HepG2 (cell line): ENCODE data around the gene G6PC3.

Source experiments
- JUNB ChIP-seq: sonication (generic); formaldehyde crosslinking; IDR thresholded peaks from 2 replicates; pipeline ENCODE4 v1.8.0; 2022; ENCODE audit warnings: missing genetic modification reagents, mild to moderate bottlenecking, borderline replicate concordance
- NBN ChIP-seq: fragments of 450-650 bp; conservative IDR thresholded peaks from 2 replicates; pipeline ENCODE4 v1.6.1; 2017
- RAD21 ChIP-seq: fragments of 450-650 bp; formaldehyde crosslinking; IDR thresholded peaks from 2 replicates; pipeline ENCODE4 v1.5.0; 2020; ENCODE audit warnings: mild to moderate bottlenecking
- ZBTB7A ChIP-seq: sonication (generic); formaldehyde crosslinking; IDR thresholded peaks from 2 replicates; pipeline ENCODE4 v1.8.0; 2022; ENCODE audit warnings: mild to moderate bottlenecking, missing genetic modification reagents
- TF ChIP-seq, protein P1 (sequence below): sonication (generic); formaldehyde crosslinking; IDR thresholded peaks from 2 replicates; pipeline ENCODE4 v1.4.0; 2020; ENCODE audit warnings: missing genetic modification reagents

DNA sequence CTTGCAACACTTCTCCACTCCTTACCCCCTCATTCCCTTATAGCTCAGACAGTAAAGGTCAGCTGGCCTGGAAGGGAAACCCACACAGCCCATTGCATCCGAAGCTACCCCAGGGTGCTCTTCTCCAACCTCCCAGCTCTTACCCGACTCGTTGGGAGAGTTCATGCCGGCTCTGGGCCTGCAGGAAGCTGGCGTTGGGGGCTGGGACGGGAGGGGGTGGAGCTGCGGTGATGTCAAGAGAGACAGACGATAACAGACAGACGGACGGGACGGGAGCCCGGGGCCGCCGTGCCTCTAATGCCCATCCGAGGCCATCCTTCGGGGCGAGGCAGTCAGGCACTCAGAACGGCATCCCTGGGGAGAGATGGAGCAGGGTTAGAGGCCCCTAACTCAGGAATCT lies 46.8 kb downstream of the G6PC3 start:
- TF ChIP-seq JUNB (CRISPR knock-in tag) (no peak), RAD21 (no peak), NBN (no peak), ZBTB7A (no peak)
- TF ChIP-seq, protein P1, sequence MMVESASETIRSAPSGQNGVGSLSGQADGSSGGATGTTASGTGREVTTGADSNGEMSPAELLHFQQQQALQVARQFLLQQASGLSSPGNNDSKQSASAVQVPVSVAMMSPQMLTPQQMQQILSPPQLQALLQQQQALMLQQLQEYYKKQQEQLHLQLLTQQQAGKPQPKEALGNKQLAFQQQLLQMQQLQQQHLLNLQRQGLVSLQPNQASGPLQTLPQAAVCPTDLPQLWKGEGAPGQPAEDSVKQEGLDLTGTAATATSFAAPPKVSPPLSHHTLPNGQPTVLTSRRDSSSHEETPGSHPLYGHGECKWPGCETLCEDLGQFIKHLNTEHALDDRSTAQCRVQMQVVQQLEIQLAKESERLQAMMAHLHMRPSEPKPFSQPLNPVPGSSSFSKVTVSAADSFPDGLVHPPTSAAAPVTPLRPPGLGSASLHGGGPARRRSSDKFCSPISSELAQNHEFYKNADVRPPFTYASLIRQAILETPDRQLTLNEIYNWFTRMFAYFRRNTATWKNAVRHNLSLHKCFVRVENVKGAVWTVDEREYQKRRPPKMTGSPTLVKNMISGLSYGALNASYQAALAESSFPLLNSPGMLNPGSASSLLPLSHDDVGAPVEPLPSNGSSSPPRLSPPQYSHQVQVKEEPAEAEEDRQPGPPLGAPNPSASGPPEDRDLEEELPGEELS (CRISPR knock-in tag): no peak
